HG03439 (cell line): ENCODE measurements around the gene ZNF532.

Experiments used
- ATAC-seq: cut with Tn5 transposase; IDR thresholded peaks from one replicate; pipeline ENCODE4 v1.9.1; 2021; ENCODE audit warnings: mild to moderate bottlenecking, moderate library complexity; ENCODE audit not compliant: unreplicated experiment

Gene ZNF532

GRCh38 chr18:59033974-59034373, 169.3 kb downstream of the ZNF532 start:
- no peak for ATAC-seq

DNA sequence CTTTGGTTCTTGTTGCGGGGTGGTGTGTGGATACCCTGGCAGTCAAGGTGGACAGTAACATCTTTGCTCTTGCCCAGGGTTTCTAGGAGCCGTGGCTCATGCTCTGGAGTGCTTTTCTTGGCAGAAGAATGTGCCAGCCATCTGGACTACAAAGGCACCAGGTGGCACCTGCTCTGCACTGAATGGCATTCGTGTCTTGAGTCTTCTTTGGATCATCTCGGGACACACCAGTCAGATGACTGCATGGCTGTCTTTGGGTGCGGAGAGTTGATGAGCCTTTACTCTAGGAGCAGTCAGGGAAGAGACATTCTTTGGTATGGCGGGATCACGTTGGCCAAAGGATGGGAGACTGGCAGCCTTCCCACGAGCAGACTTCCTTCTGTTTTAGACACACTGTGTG, 170.9 kb downstream of the ZNF532 start:
- no peak for ATAC-seq
